Natural killer cell treated with Interleukin-12 subunit alpha and Interleukin-12 subunit beta and Interleukin-15 and Interleukin-18, amount 100 ng/mL, for 72 hours (primary cell): ENCODE results near the gene PDIA6. TPM values are rescaled to one million over a fixed set of nuclear protein-coding genes. Genes with fewer than 3 reads are reported as not detected.
"Not testable (repeated sequence)": the region's sequence is repeated elsewhere in the genome, so short reads cannot be mapped to it uniquely, and the experiment has no call there.

ENCODE experiments used
- ATAC-seq, 2 donors: fragments of 150-1000 bp; cut with Tn5 transposase in 1 of 2; sonication (Bioruptor Pico), chemical (Tn5 transposase) in 1 of 2; 2 replicates each; pipeline ENCODE4 v1.10.0; 2021
- DNase-seq: peaks from one replicate; pipeline ENCODE4 v3.0.0; 2022; ENCODE audit warnings: low spot score
- H3K27ac Mint-ChIP-seq, 2 donors: 1 replicate in 1 of 2; 2 replicates in 1 of 2; pipeline ENCODE4 v1.8.0; 2022; ENCODE audit warnings: mixed read lengths in 2 of 2, mild to moderate bottlenecking in 1 of 2, moderate library complexity in 1 of 2
- H3K27me3 Mint-ChIP-seq, 2 donors: 1 replicate in 1 of 2; 2 replicates in 1 of 2; pipeline ENCODE4 v1.8.0; 2022; ENCODE audit warnings: mixed read lengths in 2 of 2
- H3K36me3 Mint-ChIP-seq: one replicate; pipeline ENCODE4 v1.8.0; 2022; ENCODE audit warnings: mixed read lengths
- H3K4me1 Mint-ChIP-seq, 2 donors: 1 replicate in 1 of 2; 2 replicates in 1 of 2; pipeline ENCODE4 v1.8.0; 2022; ENCODE audit warnings: low read depth in 2 of 2, mixed read lengths in 2 of 2, mild to moderate bottlenecking in 1 of 2
- H3K4me3 Mint-ChIP-seq: one replicate; pipeline ENCODE4 v1.8.0; 2022; ENCODE audit warnings: mixed read lengths
- H3K9me3 Mint-ChIP-seq: 2 replicates; pipeline ENCODE4 v1.8.0; 2022; ENCODE audit warnings: mixed read lengths
- total RNA-seq, 2 donors: library from RNA; stranded (reverse); gene quantifications; one replicate each; pipeline ENCODE4 v1.2.3, GENCODE V29; 2022

The PDIA6 gene
- total RNA-seq, 2 donors from 2014 or later, result 214 to 236 TPM

- no peak for ATAC-seq
Observed at GRCh38 chr2:10810202-10811161, 2.1 kb downstream of the PDIA6 start.

GRCh38 chr2:10806543-10806942 lies 6.0 kb downstream of the PDIA6 start:
- Mint-ChIP-seq H3K27me3 (no peaks in the 10 kb centered on the region), H3K36me3 (peaks cover 11% of the 10 kb centered on the region), H3K4me3 (no peak overlapping the region), H3K27ac (no peak overlapping the region), H3K9me3 (no peaks in the 10 kb centered on the region), H3K4me1 (peaks cover 40 to 44% of the 10 kb centered on the region in 2 donors)
- DNase-seq, result no peak
- ATAC-seq, result no peak

More at GRCh38 chr2:10810202-10811161, 2.1 kb downstream of the PDIA6 start:
- no peaks in the 10 kb centered on the region for H3K27me3 Mint-ChIP-seq
- no peak for DNase-seq
- peak overlapping the region; percentile 77 to 96 for H3K27ac Mint-ChIP-seq
- H3K9me3 Mint-ChIP-seq, result no peaks in the 10 kb centered on the region
- peaks cover 33 to 34% of the 10 kb centered on the region in 2 donors for H3K4me1 Mint-ChIP-seq
- peaks cover 4% of the 10 kb centered on the region for H3K36me3 Mint-ChIP-seq
- peak overlapping the region; percentile 95 for H3K4me3 Mint-ChIP-seq

- not testable (repeated sequence) for ATAC-seq
Observed at GRCh38 chr2:10805990-10806389, 6.6 kb downstream of the PDIA6 start.

GRCh38 chr2:10802657-10803056 lies 9.9 kb downstream of the PDIA6 start:
- H3K36me3 Mint-ChIP-seq, result peaks cover 17% of the 10 kb centered on the region
- no peaks in the 10 kb centered on the region for H3K9me3 Mint-ChIP-seq
- ATAC-seq, result no peak
- DNase-seq, result no peak
- no peak overlapping the region for H3K27ac Mint-ChIP-seq
- peaks cover 23 to 24% of the 10 kb centered on the region in 2 donors for H3K4me1 Mint-ChIP-seq
- no peaks in the 10 kb centered on the region for H3K27me3 Mint-ChIP-seq
- H3K4me3 Mint-ChIP-seq, result no peak overlapping the region

More at GRCh38 chr2:10805990-10806389, 6.6 kb downstream of the PDIA6 start:
- H3K4me3 Mint-ChIP-seq, H3K27ac Mint-ChIP-seq, H3K27me3 Mint-ChIP-seq, H3K9me3 Mint-ChIP-seq, DNase-seq: not testable (repeated sequence)
- Mint-ChIP-seq H3K4me1 (peaks cover 35 to 38% of the 10 kb centered on the region in 2 donors), H3K36me3 (peaks cover 11% of the 10 kb centered on the region)

GRCh38 chr2:10800163-10800562 lies 12.4 kb downstream of the PDIA6 start:
- Mint-ChIP-seq H3K36me3 (peaks cover 22% of the 10 kb centered on the region), H3K27ac (no peak overlapping the region), H3K4me1 (peaks cover 22% of the 10 kb centered on the region in 2 donors), H3K9me3 (no peaks in the 10 kb centered on the region), H3K27me3 (no peaks in the 10 kb centered on the region), H3K4me3 (no peak overlapping the region)
- ATAC-seq (no peak), DNase-seq (no peak)

GRCh38 chr2:10798783-10799182 lies 13.8 kb downstream of the PDIA6 start:
- Mint-ChIP-seq H3K4me1 (peaks cover 21 to 22% of the 10 kb centered on the region in 2 donors), H3K36me3 (peaks cover 22% of the 10 kb centered on the region), H3K4me3 (no peak overlapping the region), H3K27ac (no peak overlapping the region), H3K9me3 (no peaks in the 10 kb centered on the region), H3K27me3 (no peaks in the 10 kb centered on the region)
- no peak for DNase-seq
- ATAC-seq, result no peak

- Mint-ChIP-seq H3K4me1 (peaks cover 15 to 27% of the 10 kb centered on the region in 2 donors), H3K27ac (no peak overlapping the region), H3K9me3 (no peaks in the 10 kb centered on the region), H3K27me3 (no peaks in the 10 kb centered on the region), H3K36me3 (peaks cover 18% of the 10 kb centered on the region), H3K4me3 (no peak overlapping the region)
- ATAC-seq (no peak), DNase-seq (no peak)
Observed at GRCh38 chr2:10796703-10797102, 15.9 kb downstream of the PDIA6 start.

- Mint-ChIP-seq H3K4me1 (peaks cover 25 to 35% of the 10 kb centered on the region in 2 donors), H3K27me3 (no peaks in the 10 kb centered on the region), H3K36me3 (peaks cover 26% of the 10 kb centered on the region), H3K4me3 (no peak overlapping the region), H3K27ac (no peak overlapping the region), H3K9me3 (no peaks in the 10 kb centered on the region)
- no peak for DNase-seq
- ATAC-seq, result no peak
Observed at GRCh38 chr2:10795508-10796046, 17.0 kb downstream of the PDIA6 start.

- peaks cover 30 to 41% of the 10 kb centered on the region in 2 donors for H3K4me1 Mint-ChIP-seq
- no peaks in the 10 kb centered on the region for H3K27me3 Mint-ChIP-seq
- peaks cover 31% of the 10 kb centered on the region for H3K36me3 Mint-ChIP-seq
- no peak overlapping the region for H3K4me3 Mint-ChIP-seq
- H3K9me3 Mint-ChIP-seq, result no peaks in the 10 kb centered on the region
- ATAC-seq, result peak in 1 of 2 donors; percentile 47
- no peak for DNase-seq
- no peak overlapping the region for H3K27ac Mint-ChIP-seq
Observed at GRCh38 chr2:10794876-10795275, 17.7 kb downstream of the PDIA6 start.

- H3K4me3 Mint-ChIP-seq, result no peak overlapping the region
- peaks cover 24% of the 10 kb centered on the region for H3K36me3 Mint-ChIP-seq
- H3K9me3 Mint-ChIP-seq, result no peaks in the 10 kb centered on the region
- peaks cover 27 to 34% of the 10 kb centered on the region in 2 donors for H3K4me1 Mint-ChIP-seq
- H3K27me3 Mint-ChIP-seq, result no peaks in the 10 kb centered on the region
- DNase-seq (no peak), ATAC-seq (no peak)
- no peak overlapping the region for H3K27ac Mint-ChIP-seq
Observed at GRCh38 chr2:10793816-10794215, 18.8 kb downstream of the PDIA6 start.

- H3K36me3 Mint-ChIP-seq, result peaks cover 23% of the 10 kb centered on the region
Observed at GRCh38 chr2:10792660-10793400, 19.8 kb downstream of the PDIA6 start.

GRCh38 chr2:10792001-10792634 lies 20.5 kb downstream of the PDIA6 start:
- Mint-ChIP-seq H3K36me3 (peaks cover 30% of the 10 kb centered on the region), H3K4me3 (no peak overlapping the region), H3K4me1 (peaks cover 26 to 31% of the 10 kb centered on the region in 2 donors), H3K9me3 (no peaks in the 10 kb centered on the region), H3K27ac (peak overlapping the region; percentile 64 to 86), H3K27me3 (no peaks in the 10 kb centered on the region)
- ATAC-seq, result no peak
- no peak for DNase-seq

More at GRCh38 chr2:10792660-10793400, 19.8 kb downstream of the PDIA6 start:
- no peaks in the 10 kb centered on the region for H3K9me3 Mint-ChIP-seq
- H3K27me3 Mint-ChIP-seq, result no peaks in the 10 kb centered on the region
- peak overlapping the region; percentile 64 to 86 for H3K27ac Mint-ChIP-seq
- peaks cover 22 to 31% of the 10 kb centered on the region in 2 donors for H3K4me1 Mint-ChIP-seq
- no peak for ATAC-seq
- no peak for DNase-seq
- no peak overlapping the region for H3K4me3 Mint-ChIP-seq
